Liver (tissue), 3 donors: Measurements from ENCODE around the gene OSMR.

ENCODE experiments used
- CTCF ChIP-seq: fragments of 150-350 bp; IDR thresholded peaks from 2 replicates; pipeline ENCODE4 v1.5.1; 2017; ENCODE audit warnings: improper control_type of control experiment, low read depth, low read length; ENCODE audit not compliant: missing input control
- EGR1 ChIP-seq, 2 donors: IDR thresholded peaks; 2 replicates each; pipeline ENCODE4 v1.6.1; 2016 to 2018; ENCODE audit warnings: antibody characterized with exemption in 2 of 2, low read depth in 2 of 2
- FOXA1 ChIP-seq: IDR thresholded peaks from 2 replicates; pipeline ENCODE4 v1.6.1; 2016; ENCODE audit warnings: antibody characterized with exemption
- FOXA2 ChIP-seq: IDR thresholded peaks from 2 replicates; pipeline ENCODE4 v1.6.1; 2016; ENCODE audit warnings: antibody characterized with exemption
- GABPA ChIP-seq, 2 donors: IDR thresholded peaks in 1 of 2; conservative IDR thresholded peaks in 1 of 2; 2 replicates each; pipeline ENCODE4 v1.6.1; 2016; ENCODE audit warnings: antibody characterized with exemption in 2 of 2, mild to moderate bottlenecking in 1 of 2, moderate library complexity in 1 of 2
- JUND ChIP-seq, 2 donors: IDR thresholded peaks; 2 replicates each; pipeline ENCODE4 v1.6.1; 2016; ENCODE audit warnings: antibody characterized with exemption in 2 of 2
- MAX ChIP-seq: IDR thresholded peaks from 2 replicates; pipeline ENCODE4 v1.6.1; 2016; ENCODE audit warnings: antibody characterized with exemption
- NR2F2 ChIP-seq: IDR thresholded peaks from 2 replicates; pipeline ENCODE4 v1.6.1; 2016; ENCODE audit warnings: antibody characterized with exemption
- RAD21 ChIP-seq, 2 donors: IDR thresholded peaks; 2 replicates each; pipeline ENCODE4 v1.6.1; 2016; ENCODE audit warnings: antibody characterized with exemption in 2 of 2, mild to moderate bottlenecking in 2 of 2
- TAF1 ChIP-seq: conservative IDR thresholded peaks from 2 replicates; pipeline ENCODE4 v1.6.1; 2016; ENCODE audit warnings: antibody characterized with exemption, mild to moderate bottlenecking
- TF ChIP-seq, protein P1 (sequence below): IDR thresholded peaks from 2 replicates; pipeline ENCODE4 v1.6.1; 2016; ENCODE audit warnings: antibody characterized with exemption
- donor health status: healthy.
- donor health status: healthy.

DNA sequence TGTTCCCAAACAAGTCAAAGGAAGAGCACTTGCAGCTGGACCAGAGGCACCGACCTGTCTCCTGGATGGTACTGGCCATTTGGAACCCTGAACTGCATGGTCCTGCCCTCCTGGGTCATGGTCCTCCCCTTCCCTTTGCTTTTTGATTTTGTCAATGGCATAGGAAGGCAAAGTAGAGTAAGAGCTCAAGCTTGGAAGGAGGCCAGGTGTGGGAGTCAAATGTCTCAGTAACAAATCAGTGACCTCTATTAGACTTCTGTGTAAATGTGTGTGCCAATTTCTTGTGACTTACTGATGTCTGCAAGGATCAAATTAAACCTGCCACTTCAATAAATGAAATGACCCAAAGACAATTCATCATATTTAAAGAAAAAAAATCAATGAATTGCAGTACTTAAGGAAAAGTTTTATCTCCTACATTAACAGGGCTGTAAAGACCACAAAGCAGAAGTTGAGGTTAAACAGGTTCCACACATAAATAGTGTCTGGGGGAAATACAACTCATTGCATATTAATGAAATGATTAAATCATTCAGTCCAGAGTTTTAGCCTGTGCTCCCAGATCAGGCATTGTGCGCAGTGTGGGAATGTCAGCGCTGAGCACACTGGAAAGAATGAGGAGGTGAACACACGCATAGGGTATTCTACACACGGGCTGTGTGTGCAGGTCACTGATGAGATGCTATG, 32.7 kb downstream of the OSMR start:
- TF ChIP-seq RAD21 (IDR thresholded peaks at IDR 0.05), result no peak
- TF ChIP-seq CTCF, result no peak
- no peak for TF ChIP-seq GABPA (IDR thresholded peaks at IDR 0.05 in 1 of 2, conservative IDR thresholded peaks at IDR 0.05 in 1 of 2)
- no peak for TF ChIP-seq MAX
- TF ChIP-seq FOXA1, result no peak
- no peak for TF ChIP-seq EGR1 (IDR thresholded peaks at IDR 0.05; ENCODE audit: low read depth in 2 of 2)
- no peak for TF ChIP-seq NR2F2
- no peak for TF ChIP-seq TAF1
- TF ChIP-seq JUND (IDR thresholded peaks at IDR 0.05), result no peak
- no peak for TF ChIP-seq FOXA2
- TF ChIP-seq, protein P1, sequence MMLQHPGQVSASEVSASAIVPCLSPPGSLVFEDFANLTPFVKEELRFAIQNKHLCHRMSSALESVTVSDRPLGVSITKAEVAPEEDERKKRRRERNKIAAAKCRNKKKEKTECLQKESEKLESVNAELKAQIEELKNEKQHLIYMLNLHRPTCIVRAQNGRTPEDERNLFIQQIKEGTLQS, result no peak
